ENCODE results near the gene LRRC18. TPM values are rescaled to one million over a fixed set of nuclear protein-coding genes. Genes with fewer than 3 reads are reported as not detected.

Gene LRRC18
- total RNA-seq, 1 donor from 2014 or later, result not detected

- Mint-ChIP-seq H3K27ac (ENCODE audit: unreplicated experiment) (no peak overlapping the region), H3K9me3 (ENCODE audit: low read depth) (no peaks in the 10 kb centered on the region), H3K27me3 (ENCODE audit: low read depth) (peaks cover 4% of the 10 kb centered on the region), H3K4me1 (ENCODE audit: low read depth) (no peaks in the 10 kb centered on the region), H3K4me3 (ENCODE audit: unreplicated experiment) (no peak overlapping the region), H3K36me3 (ENCODE audit: low read depth) (no peaks in the 10 kb centered on the region)
- TF ChIP-seq CTCF (IDR thresholded peaks at IDR 0.05), result no peak
- DNase-seq (ENCODE audit: low spot score), result no peak
Measured at GRCh38 chr10:48872234-48872633, 67.4 kb downstream of the LRRC18 start.

Small RNAs within 50 kb of the gene (microRNA-seq; reads per million reads assigned to microRNA genes)
- not detected for gene MIR4294 (ENCODE audit: borderline number of aligned reads)

Other genes with a start within 250 kb of the LRRC18 start
- 4.6 to 7.2 TPM (median 6.4 TPM) in 3 replicates for gene VSTM4, start 175.7 kb upstream of the LRRC18 start, total RNA-seq
- gene FAM170B, start 194.2 kb upstream of the LRRC18 start, total RNA-seq, result not detected in 3 replicates
- not detected in 3 replicates for gene TMEM273, start 248.6 kb upstream of the LRRC18 start, total RNA-seq